OCI-M1 (cell line): ENCODE data around the gene MGMT.

ENCODE experiments used
- DNase-seq: peaks from one replicate; lab custom pipeline; 2025; lab: John Stamatoyannopoulos, UW

Gene MGMT

GRCh38 chr10:129520440-129521080, 53.5 kb downstream of the MGMT start:
- no peak for DNase-seq

GRCh38 chr10:129521161-129522025, 54.4 kb downstream of the MGMT start:
- DNase-seq = no peak

- DNase-seq = no peak
Measured at GRCh38 chr10:129522041-129522585, 55.1 kb downstream of the MGMT start.

- no peak for DNase-seq
Measured at GRCh38 chr10:129523031-129523722, 56.1 kb downstream of the MGMT start.

DNA sequence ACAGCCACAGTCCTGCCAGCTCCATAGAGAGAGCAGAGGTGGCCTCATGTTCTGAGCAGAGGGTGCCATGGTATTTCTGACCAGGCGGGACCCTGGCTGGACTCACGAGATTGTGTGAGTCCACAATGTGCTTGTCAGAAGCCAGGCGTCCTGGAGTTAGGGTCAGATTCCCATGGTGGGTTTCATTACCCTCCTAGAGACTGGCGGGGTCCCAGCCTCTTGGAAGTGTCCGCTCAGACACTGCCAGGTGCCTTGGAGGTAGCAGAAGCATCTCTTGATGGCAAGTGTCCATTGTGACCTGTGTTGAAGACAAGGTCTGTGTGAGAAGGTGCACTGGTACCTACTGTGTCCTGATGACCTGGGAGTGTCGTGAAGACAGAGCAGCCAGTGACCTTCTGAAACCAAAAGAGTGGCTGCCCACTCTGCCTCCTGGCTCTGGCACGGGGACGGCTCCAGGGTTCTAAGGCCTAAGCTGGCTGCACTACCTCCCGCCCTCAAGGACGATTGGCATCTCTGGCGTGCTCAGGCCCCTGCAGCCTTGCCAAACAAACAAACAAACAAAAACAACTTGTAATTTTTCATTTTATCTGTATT, 56.8 kb downstream of the MGMT start:
- DNase-seq = no peak

DNA sequence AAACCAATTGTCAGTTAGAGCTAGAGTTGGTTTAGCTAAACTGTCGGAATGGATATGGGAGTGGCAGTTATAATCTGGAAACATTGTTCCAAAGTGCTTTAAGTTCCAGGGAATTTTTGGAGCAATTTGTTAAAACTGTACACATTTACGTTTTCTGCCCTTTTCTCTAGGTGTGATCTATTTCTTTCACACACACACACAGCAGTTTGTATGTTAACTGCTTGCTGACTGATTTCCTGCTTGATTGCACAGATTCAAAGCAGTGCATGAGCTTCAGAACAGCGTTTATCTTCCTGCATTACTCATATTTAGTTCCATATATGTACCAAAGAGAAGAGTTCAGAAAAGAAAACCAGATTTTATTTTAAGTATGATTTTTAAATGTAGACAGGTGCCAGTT, 57.9 kb downstream of the MGMT start:
- DNase-seq = no peak

GRCh38 chr10:129525401-129525801, 58.4 kb downstream of the MGMT start:
- DNase-seq = no peak

GRCh38 chr10:129526943-129527342, 59.9 kb downstream of the MGMT start:
- no peak for DNase-seq

DNA sequence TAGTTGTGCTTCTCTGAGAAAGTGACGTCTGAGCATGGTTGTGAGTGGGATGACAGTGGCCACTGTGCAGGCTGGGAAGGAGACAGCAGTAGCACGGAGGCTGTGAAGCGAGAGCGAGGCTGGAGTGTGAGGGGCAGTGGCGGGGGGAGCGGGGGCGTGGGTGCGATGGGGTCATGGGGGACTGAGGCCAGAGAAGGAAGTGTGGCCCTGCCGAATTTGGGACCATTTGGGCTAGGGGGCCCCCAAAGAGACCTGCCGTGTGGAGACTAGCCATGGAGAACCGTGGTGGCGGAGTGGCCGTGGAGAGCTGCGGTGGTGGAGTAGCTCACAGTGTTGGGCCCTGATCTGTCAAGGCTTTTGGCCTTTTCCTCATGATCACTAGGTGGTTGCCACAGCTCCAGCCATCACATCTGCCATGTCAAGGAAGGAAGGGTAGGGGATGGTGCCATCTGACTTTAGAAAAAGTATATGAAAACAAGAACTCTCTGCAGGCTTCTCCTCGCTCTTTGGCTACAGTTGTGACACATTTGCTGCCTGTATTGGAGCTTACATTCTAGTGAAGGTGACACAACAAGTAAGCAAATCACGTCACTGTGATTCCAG, 61.4 kb downstream of the MGMT start:
- DNase-seq = no peak

DNA sequence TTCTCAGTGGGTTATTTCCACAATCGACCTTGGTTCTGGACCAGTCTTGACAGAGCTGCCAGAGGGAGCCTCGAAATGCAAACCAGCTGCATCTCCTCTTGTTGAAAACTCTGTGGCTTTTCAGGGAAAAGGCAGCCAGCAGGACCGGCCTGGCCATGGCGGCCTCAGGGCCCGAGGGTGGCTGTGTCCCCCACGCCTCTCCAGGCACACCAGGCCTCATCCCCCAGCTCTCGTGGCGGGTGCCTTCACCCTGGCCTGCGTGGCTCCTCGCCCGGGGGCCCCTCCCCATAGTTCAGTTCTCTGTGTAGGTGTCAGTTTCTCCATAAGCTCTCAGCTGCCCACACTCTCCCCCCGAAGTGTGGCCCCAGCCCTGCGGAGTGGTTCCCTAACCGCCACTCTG, 63.5 kb downstream of the MGMT start:
- DNase-seq = no peak

GRCh38 chr10:129531195-129531968, 64.3 kb downstream of the MGMT start:
- DNase-seq = no peak

GRCh38 chr10:129531969-129532660, 65.1 kb downstream of the MGMT start:
- DNase-seq = no peak

- no peak for DNase-seq
Measured at GRCh38 chr10:129532838-129533237, 65.8 kb downstream of the MGMT start.

DNA sequence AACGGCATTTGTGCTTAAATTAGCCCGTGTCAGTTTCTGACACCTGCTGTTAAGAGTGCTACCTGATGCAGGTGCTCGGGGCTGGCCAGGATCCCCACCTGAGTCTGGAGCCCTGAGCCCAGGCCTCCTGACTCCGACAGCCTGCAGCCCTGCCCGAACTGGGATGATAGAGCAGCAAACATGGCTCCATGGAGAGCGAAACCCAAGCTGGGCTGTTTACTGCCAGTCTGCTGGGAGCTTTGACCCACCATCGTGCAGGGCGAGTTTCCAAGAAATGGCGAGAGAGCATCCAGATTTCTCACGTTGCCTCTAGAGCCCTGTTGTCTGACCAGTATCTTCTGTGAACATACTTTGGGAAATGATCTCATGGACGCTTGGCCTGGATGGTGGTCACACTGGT, 66.2 kb downstream of the MGMT start:
- DNase-seq = no peak

DNA sequence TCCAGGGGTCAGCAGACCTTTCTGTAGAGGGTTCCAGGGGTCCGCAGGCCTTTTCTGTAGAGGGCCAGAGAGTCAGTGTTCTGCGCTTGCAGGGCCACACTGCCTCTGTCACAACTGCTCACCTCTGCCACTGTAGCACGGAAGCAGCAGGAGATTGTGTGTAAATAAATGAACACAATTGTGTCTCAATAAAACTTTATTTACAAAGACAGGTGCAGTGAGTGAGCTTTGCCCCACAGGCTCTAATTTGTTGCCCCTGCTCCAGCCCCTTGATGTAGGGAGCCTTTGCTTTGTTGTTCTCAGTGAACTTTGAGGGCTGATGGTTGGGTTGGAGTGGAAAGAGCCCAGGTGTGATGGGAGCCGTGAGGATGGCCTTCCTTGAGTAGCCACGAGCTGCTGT, 67.8 kb downstream of the MGMT start:
- no peak for DNase-seq

- DNase-seq = no peak
Measured at GRCh38 chr10:129536336-129536735, 69.3 kb downstream of the MGMT start.

DNA sequence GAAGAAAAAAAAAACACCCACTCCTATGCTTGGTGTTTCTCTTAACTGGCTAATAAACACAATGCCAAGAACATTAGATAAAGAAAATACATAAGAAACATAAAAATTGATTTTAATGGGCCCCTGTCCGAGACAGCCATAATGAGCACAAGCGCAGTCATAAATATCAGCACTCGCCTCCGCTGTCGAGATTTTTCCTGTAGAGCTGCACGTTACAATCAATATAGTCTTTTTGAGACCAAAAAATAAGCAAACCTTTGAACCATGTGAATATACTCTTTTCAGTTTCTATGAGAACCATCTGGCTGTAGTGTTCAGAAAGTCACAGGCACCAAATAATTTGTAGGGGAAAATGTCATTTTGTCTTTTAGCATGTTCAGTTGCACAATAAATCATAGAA, 70.1 kb downstream of the MGMT start:
- DNase-seq = no peak

DNA sequence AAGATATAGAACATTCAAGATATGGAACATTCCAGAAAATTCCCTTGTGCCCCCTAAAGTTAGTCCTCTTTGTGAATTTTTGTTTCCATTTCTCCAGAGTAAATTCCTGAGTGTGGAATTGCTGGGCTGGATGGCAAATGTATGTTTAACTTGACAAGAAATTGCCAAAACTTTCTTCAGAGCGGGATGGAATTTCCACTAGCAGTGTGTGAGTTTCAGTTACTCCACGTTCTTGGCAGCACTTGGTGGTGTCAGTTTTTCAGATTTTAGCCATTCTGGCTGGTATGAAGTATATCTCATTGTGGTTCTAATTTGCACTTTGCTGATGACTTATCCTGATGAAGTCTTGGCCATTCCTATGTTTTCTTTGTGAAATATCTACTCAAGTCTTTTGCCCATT, 71.2 kb downstream of the MGMT start:
- DNase-seq = no peak

DNA sequence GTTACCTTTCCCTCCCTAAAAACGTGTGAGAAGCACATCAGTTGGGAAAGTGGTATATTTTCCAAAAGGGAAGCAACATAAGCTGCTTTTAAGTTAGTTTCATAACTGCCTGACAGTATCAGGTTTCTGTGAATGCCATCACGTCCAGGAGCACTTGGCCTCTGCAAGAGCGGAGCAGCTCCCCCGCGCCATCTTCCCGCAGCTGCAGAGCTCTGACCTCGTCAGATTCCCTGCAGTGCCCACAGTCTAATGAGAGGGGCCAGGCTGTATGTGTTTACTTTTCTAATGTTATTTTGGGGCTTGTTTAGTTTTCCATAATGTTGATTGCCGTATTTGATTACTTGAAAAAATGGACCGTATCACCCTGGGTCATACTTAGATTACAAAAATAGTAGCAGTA, 74.2 kb downstream of the MGMT start:
- DNase-seq = no peak

DNA sequence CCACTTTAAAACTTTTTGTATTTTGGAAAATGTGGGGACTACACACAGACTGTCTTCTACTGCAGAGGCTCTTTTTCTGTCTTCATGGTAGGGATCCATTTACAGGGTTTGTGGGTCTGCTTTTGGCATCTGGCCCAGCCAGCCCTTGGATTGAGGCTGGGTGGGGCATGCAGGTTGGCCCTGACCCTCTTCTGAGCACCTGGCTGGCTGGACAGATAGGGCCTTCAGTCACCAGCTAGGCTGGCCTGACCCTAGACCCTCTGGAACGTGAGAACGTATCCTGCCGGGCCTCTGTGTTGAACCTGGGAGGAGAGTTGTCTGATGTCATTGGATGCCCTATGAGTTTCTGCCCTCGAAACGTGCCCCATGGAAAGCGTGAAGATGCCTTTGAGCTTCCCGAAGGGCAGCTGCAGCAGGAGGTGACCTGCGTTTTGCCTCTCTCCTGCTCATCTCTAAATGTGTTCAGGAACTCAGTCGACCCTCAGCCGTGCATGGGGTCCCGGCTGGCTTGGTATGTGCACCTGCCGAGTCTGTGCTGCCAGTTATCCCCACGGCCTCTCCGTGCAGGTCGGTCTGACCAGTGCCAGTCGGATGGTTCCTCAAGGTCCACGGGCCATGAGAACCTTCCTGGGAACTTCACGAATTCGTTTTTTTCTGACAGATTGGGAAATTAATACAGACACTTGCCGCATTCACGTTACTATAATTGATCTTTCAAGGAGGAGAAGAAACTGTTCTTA, 74.9 kb downstream of the MGMT start:
- no peak for DNase-seq
